ENCODE results near the gene CDC42EP1. TPM values are rescaled to one million over a fixed set of nuclear protein-coding genes. Genes with fewer than 3 reads are reported as not detected.
"Not testable (repeated sequence)": the region's sequence is repeated elsewhere in the genome, so short reads cannot be mapped to it uniquely, and the experiment has no call there.

The CDC42EP1 gene
- total and polyA plus RNA-seq, 4 experiments from 2014 or later: not detected

GRCh38 chr22:37578002-37578401, 17.7 kb downstream of the CDC42EP1 start:
- Mint-ChIP-seq H3K4me3 (no peak overlapping the region), H3K9me3 (no peaks in the 10 kb centered on the region), H3K27me3 (peaks cover 0 to 3% of the 10 kb centered on the region in 2 donors), H3K4me1 (peaks cover 5 to 15% (median 10%) of the 10 kb centered on the region in 4 donors), H3K36me3 (no peaks in the 10 kb centered on the region), H3K27ac (no peak overlapping the region)
- intact Hi-C loops (cut with micrococcal nuclease): no loop called here
- Histone ChIP-seq H3K4me1 (ENCODE audit: insufficient read depth, low read length) (peaks cover 12% of the 10 kb centered on the region), H3K9me3 (ENCODE audit: control insufficient read depth in 1 of 2, low read length in 2 of 2) (no peaks in the 10 kb centered on the region), H3K4me3 (ENCODE audit: low read length in 2 of 2) (no peak overlapping the region), H3K27ac (ENCODE audit: low read depth, low read length) (no peak overlapping the region), H3K36me3 (ENCODE audit: insufficient read depth, low read length) (no peaks in the 10 kb centered on the region), H3K27me3 (ENCODE audit: insufficient read depth, low read length) (no peaks in the 10 kb centered on the region)
- POLR2A ChIA-PET (ENCODE audit: partially characterized antibody): no interaction called here
- CTCF ChIA-PET (ENCODE audit: partially characterized antibody): interaction anchor here (2.0 to 2.6 kb wide), 2 partner anchors 11 to 14 kb away, joined by 6 to 12 read pairs; no protein-coding TSS in a partner anchor
- no peak for DNase-seq

GRCh38 chr22:37581504-37581903, 21.2 kb downstream of the CDC42EP1 start:
- intact Hi-C loops (cut with micrococcal nuclease): no loop called here
- Histone ChIP-seq H3K4me3 (ENCODE audit: low read length in 2 of 2) (no peak overlapping the region), H3K27me3 (ENCODE audit: insufficient read depth, low read length) (no peaks in the 10 kb centered on the region), H3K27ac (ENCODE audit: low read depth, low read length) (no peak overlapping the region), H3K36me3 (ENCODE audit: insufficient read depth, low read length) (no peaks in the 10 kb centered on the region), H3K4me1 (ENCODE audit: insufficient read depth, low read length) (peaks cover 12% of the 10 kb centered on the region), H3K9me3 (ENCODE audit: control insufficient read depth in 1 of 2, low read length in 2 of 2) (no peaks in the 10 kb centered on the region)
- H3K36me3 Mint-ChIP-seq: no peaks in the 10 kb centered on the region
- no peak overlapping the region for H3K27ac Mint-ChIP-seq
- no peaks in the 10 kb centered on the region for H3K9me3 Mint-ChIP-seq
- peaks cover 3 to 6% of the 10 kb centered on the region in 2 donors for H3K27me3 Mint-ChIP-seq
- H3K4me1 Mint-ChIP-seq: peaks cover 5 to 15% (median 10%) of the 10 kb centered on the region in 4 donors
- DNase-seq: no peak
- H3K4me3 Mint-ChIP-seq: no peak overlapping the region
- POLR2A ChIA-PET (ENCODE audit: partially characterized antibody): interaction anchor here (1.1 to 1.5 kb wide), 2 partner anchors 11 kb away, joined by 4 to 5 read pairs; no protein-coding TSS in a partner anchor
- CTCF ChIA-PET (ENCODE audit: partially characterized antibody): interaction anchor here (0.9 kb wide), 1 partner anchor 14 kb away, joined by 3 read pairs; no protein-coding TSS in a partner anchor

GRCh38 chr22:37582526-37582925, 22.2 kb downstream of the CDC42EP1 start:
- ChIA-PET POLR2A (ENCODE audit: partially characterized antibody) (interaction anchor here (1.5 kb wide), 1 partner anchor 10 kb away, joined by 5 read pairs; no protein-coding TSS in a partner anchor), CTCF (ENCODE audit: partially characterized antibody) (interaction anchor here (0.8 to 1.0 kb wide), 3 partner anchors 10 to 37 kb away, joined by 5 to 6 read pairs (median 5); no protein-coding TSS in a partner anchor)
- no peaks in the 10 kb centered on the region for H3K9me3 Mint-ChIP-seq
- Histone ChIP-seq H3K4me3 (ENCODE audit: low read length in 2 of 2) (no peak overlapping the region), H3K27me3 (ENCODE audit: insufficient read depth, low read length) (no peaks in the 10 kb centered on the region), H3K36me3 (ENCODE audit: insufficient read depth, low read length) (no peaks in the 10 kb centered on the region), H3K9me3 (ENCODE audit: control insufficient read depth in 1 of 2, low read length in 2 of 2) (no peaks in the 10 kb centered on the region), H3K4me1 (ENCODE audit: insufficient read depth, low read length) (peaks cover 12% of the 10 kb centered on the region), H3K27ac (ENCODE audit: low read depth, low read length) (no peak overlapping the region)
- H3K27ac Mint-ChIP-seq: no peak overlapping the region
- peaks cover 5 to 15% (median 10%) of the 10 kb centered on the region in 4 donors for H3K4me1 Mint-ChIP-seq
- H3K4me3 Mint-ChIP-seq: no peak overlapping the region
- H3K27me3 Mint-ChIP-seq: peaks cover 6% of the 10 kb centered on the region in 2 donors
- no peaks in the 10 kb centered on the region for H3K36me3 Mint-ChIP-seq
- intact Hi-C loops (cut with micrococcal nuclease): no loop called here
- no peak for DNase-seq

- H3K36me3 Mint-ChIP-seq: no peaks in the 10 kb centered on the region
- peaks cover 9 to 14% (median 11%) of the 10 kb centered on the region in 4 donors for H3K4me1 Mint-ChIP-seq
- DNase-seq: no peak
- POLR2A ChIA-PET (ENCODE audit: partially characterized antibody): no interaction called here
- peaks cover 0 to 2% (median 0%) of the 10 kb centered on the region in 8 donors for H3K9me3 Mint-ChIP-seq
- H3K27ac Mint-ChIP-seq: peak overlapping the region in 1 of 7 donors; percentile 55
- no peak overlapping the region for H3K4me3 Mint-ChIP-seq
- no peaks in the 10 kb centered on the region for H3K36me3 ChIP-seq (ENCODE audit: insufficient read depth, low read length)
- no peak overlapping the region for H3K27ac ChIP-seq (ENCODE audit: low read depth, low read length)
- H3K27me3 Mint-ChIP-seq: peaks cover 11 to 12% of the 10 kb centered on the region in 2 donors
- no peaks in the 10 kb centered on the region for H3K27me3 ChIP-seq (ENCODE audit: insufficient read depth, low read length)
- no peak overlapping the region for H3K4me3 ChIP-seq (ENCODE audit: low read length in 2 of 2)
- intact Hi-C loops (cut with micrococcal nuclease): no loop called here
- H3K4me1 ChIP-seq (ENCODE audit: insufficient read depth, low read length): peaks cover 6% of the 10 kb centered on the region
- H3K9me3 ChIP-seq (ENCODE audit: control insufficient read depth in 1 of 2, low read length in 2 of 2): no peaks in the 10 kb centered on the region
- CTCF ChIA-PET (ENCODE audit: partially characterized antibody): interaction anchor here (4.4 to 8.1 kb wide), 3 partner anchors 19 to 49 kb away, joined by 72 to 122 read pairs (median 90); partner anchors contain the start of gene GGA1
Measured at GRCh38 chr22:37588546-37589215, 28.4 kb downstream of the CDC42EP1 start.

DNA sequence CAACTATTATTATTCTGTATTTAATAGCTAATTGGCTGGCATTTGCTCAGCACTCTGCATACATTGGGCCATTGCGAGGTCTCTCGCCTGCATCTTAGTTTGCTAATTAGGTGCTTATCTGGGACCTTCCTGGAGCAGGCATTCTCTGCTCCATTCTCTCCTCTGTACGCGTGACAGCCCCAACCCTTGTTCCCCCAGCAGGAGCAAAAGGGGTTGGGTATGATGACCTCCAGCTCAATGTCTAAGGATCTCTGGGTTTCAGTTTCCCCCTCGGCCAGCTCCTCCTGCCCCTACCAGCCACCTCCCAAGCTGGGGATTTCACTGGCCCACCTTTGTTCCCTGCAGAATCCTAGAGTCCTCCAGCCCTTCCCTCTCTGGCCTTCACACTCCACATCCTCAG, 29.4 kb downstream of the CDC42EP1 start:
- H3K27ac ChIP-seq (ENCODE audit: low read depth, low read length): no peak overlapping the region
- POLR2A ChIA-PET (ENCODE audit: partially characterized antibody): interaction anchor here (0.9 kb wide), 1 partner anchor 23 kb away, joined by 3 read pairs; no protein-coding TSS in a partner anchor
- H3K9me3 Mint-ChIP-seq: peaks cover 0 to 2% (median 0%) of the 10 kb centered on the region in 8 donors

DNA sequence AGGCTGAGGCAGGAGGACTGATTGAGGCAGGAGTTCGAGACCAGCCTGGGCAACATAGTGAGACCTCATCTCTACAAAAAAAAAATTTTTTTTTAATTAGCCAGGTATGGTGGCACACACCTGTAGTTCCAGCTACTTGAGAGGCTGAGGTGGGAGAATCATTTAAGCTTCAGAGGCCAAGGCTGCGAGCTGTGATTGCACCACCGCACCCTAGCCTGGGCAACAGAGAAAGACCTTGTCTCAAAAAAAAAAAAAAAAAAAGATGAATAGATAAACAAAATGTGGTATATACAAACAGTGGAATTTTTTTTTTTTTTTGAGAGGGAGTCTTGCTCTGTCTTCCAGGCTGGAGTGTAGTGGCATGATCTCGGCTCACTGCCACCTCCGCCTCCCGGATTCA, 30.8 kb downstream of the CDC42EP1 start:
- H3K36me3 Mint-ChIP-seq; H3K4me3 Mint-ChIP-seq; intact Hi-C loops (cut with micrococcal nuclease); H3K9me3 ChIP-seq (ENCODE audit: control insufficient read depth in 1 of 2, low read length in 2 of 2); H3K4me3 ChIP-seq (ENCODE audit: low read length in 2 of 2); H3K4me1 ChIP-seq (ENCODE audit: insufficient read depth, low read length); H3K27me3 Mint-ChIP-seq; H3K27ac Mint-ChIP-seq; H3K36me3 ChIP-seq (ENCODE audit: insufficient read depth, low read length); DNase-seq; H3K9me3 Mint-ChIP-seq; H3K27ac ChIP-seq (ENCODE audit: low read depth, low read length); H3K27me3 ChIP-seq (ENCODE audit: insufficient read depth, low read length): not testable (repeated sequence)
- ChIA-PET POLR2A (ENCODE audit: partially characterized antibody) (interaction anchor here (1.1 to 2.2 kb wide), 2 partner anchors 17 to 36 kb away, joined by 3 to 43 read pairs; partner anchors contain the start of gene GGA1), CTCF (ENCODE audit: partially characterized antibody) (interaction anchor here (0.7 to 8.1 kb wide), 5 partner anchors 17 to 380 kb away, joined by 3 to 122 read pairs (median 72); partner anchors contain the start of gene GGA1)
- peaks cover 9 to 14% (median 11%) of the 10 kb centered on the region in 4 donors for H3K4me1 Mint-ChIP-seq

More for the DNA sequence above, 29.4 kb downstream of the CDC42EP1 start:
- intact Hi-C loops (cut with micrococcal nuclease): no loop called here
- Histone ChIP-seq H3K9me3 (ENCODE audit: control insufficient read depth in 1 of 2, low read length in 2 of 2) (no peaks in the 10 kb centered on the region), H3K4me1 (ENCODE audit: insufficient read depth, low read length) (peaks cover 6% of the 10 kb centered on the region), H3K4me3 (ENCODE audit: low read length in 2 of 2) (no peak overlapping the region), H3K36me3 (ENCODE audit: insufficient read depth, low read length) (no peaks in the 10 kb centered on the region), H3K27me3 (ENCODE audit: insufficient read depth, low read length) (no peaks in the 10 kb centered on the region)
- Mint-ChIP-seq H3K4me1 (peaks cover 9 to 14% (median 11%) of the 10 kb centered on the region in 4 donors), H3K27me3 (peaks cover 11 to 12% of the 10 kb centered on the region in 2 donors), H3K27ac (no peak overlapping the region), H3K36me3 (no peaks in the 10 kb centered on the region), H3K4me3 (no peak overlapping the region)
- CTCF ChIA-PET (ENCODE audit: partially characterized antibody): interaction anchor here (0.8 to 8.1 kb wide), 5 partner anchors 9 to 49 kb away, joined by 3 to 122 read pairs (median 72); partner anchors contain the start of genes GGA1 and LGALS2
- no peak for DNase-seq

All from CD4-positive, alpha-beta memory T cell (primary cell).